ENCODE measurements around the gene DNAJB8.

DNAJB8 gene

GRCh38 chr3:128448491-128448890, 18.2 kb downstream of the DNAJB8 start:
- DNase-seq (ENCODE audit: extremely low read depth in 1 of 2, low read depth in 1 of 2) = no peak

GRCh38 chr3:128447561-128448013, 19.1 kb downstream of the DNAJB8 start:
- DNase-seq (ENCODE audit: extremely low read depth in 1 of 2, low read depth in 1 of 2) = no peak

DNA sequence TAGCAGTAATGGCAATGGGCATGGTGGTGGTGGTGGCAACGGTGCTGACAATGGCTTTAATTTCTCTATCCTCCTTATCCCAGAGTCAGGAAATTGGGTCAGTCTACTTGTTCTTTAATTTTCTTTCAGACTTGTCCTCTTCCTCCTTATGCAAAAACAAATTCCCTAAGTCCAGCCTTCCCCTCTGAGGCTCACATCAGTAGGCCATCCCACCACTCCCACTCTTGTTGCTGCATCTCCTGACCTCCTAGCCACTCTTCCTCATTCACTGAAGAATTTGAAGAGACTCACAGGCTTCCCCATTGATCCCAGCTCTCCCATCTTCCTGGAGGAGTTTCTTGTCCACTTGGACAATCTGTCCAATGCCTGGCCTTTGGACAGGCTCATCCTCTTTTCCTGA, 19.9 kb downstream of the DNAJB8 start:
- no peak for DNase-seq (ENCODE audit: extremely low read depth in 1 of 2, low read depth in 1 of 2)

- DNase-seq (ENCODE audit: extremely low read depth in 1 of 2, low read depth in 1 of 2) = no peak
Observed at GRCh38 chr3:128445357-128445756, 21.3 kb downstream of the DNAJB8 start.

DNA sequence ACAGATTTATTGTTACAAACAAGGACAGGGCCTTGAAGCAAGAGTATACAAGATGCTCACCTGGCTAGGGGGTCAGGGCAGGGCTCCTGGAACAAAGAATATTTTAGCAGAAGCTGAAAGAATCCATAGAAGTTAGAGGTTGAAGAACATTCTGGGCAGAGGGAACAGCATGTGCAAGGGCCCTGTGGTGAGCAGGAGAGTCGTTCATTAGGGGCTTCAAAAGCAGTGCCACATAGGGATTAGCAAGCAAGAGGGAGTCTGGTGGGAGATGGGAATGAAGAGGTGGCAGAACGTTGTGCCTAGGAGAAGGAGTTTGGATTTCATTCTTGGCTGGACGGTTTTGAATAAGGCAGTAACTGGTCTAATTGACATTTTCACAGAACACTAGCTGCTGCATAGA, 22.9 kb downstream of the DNAJB8 start:
- no peak for DNase-seq (ENCODE audit: extremely low read depth in 1 of 2, low read depth in 1 of 2)

DNA sequence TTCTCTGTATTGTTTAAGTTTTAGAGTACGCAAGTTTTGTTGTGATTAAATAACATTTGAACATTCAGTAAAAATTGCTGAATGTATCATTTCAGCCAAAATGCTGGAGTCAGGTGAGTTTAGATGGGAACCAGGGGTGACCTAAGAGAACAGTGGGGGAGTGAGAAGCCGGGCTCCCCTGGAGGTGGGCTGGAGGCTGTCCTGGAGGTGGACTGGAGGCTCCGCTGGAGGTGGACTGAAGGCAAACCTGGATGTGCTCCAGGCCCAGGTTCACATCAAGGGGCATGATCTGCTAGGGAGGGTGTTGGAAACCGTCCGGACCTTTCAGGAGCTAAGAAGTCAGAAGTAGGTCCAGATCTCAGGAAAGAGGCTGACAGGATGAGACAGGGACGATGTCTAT, 23.7 kb downstream of the DNAJB8 start:
- no peak for DNase-seq (ENCODE audit: extremely low read depth in 1 of 2, low read depth in 1 of 2)

DNA sequence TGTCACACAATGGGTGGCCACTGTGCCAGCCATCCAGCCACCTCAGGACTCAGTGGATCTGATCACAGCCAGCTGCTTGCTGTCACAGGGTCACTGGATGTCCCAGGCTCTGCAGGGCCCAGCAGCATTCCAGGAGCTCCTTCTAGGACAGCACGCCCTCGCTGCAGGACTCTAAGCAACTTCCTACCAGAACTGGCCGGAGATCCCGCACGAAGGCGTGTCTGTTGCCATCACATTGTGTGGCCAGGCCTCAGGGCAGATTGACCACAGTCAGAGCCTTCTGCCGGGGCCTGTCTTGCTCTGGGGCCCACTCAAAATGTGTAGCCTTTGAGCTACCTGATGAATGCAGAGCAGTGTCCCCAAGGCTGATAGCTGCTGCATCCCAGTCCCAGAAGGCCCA, 24.6 kb downstream of the DNAJB8 start:
- no peak for DNase-seq (ENCODE audit: extremely low read depth in 1 of 2, low read depth in 1 of 2)

- no peak for DNase-seq (ENCODE audit: extremely low read depth in 1 of 2, low read depth in 1 of 2)
Observed at GRCh38 chr3:128439226-128439625, 27.5 kb downstream of the DNAJB8 start.

GRCh38 chr3:128438488-128439072, 28.1 kb downstream of the DNAJB8 start:
- DNase-seq (ENCODE audit: extremely low read depth in 1 of 2, low read depth in 1 of 2) = no peak

GRCh38 chr3:128436214-128436613, 30.5 kb downstream of the DNAJB8 start:
- no peak for DNase-seq (ENCODE audit: extremely low read depth in 1 of 2, low read depth in 1 of 2)

DNA sequence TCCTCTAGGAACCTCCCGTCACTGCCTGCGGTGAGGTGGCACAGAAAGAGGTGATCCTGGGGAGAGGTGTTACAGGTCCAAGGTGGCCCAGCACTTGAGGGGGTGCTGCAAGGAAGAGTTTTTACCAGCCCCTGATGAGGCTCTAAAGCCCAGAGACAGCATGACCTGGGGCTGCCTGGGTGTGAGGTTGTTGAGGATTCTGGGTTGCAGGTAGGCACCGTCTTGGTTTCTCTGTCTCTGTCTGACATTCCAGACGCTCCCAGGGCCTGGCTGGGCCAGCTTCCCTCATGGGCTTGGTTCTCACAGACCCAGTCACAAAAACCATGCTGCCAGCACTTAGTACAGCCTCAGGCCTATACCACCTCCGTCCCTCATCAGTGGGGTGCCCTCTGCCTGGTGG, 31.1 kb downstream of the DNAJB8 start:
- DNase-seq (ENCODE audit: extremely low read depth in 1 of 2, low read depth in 1 of 2) = no peak

DNA sequence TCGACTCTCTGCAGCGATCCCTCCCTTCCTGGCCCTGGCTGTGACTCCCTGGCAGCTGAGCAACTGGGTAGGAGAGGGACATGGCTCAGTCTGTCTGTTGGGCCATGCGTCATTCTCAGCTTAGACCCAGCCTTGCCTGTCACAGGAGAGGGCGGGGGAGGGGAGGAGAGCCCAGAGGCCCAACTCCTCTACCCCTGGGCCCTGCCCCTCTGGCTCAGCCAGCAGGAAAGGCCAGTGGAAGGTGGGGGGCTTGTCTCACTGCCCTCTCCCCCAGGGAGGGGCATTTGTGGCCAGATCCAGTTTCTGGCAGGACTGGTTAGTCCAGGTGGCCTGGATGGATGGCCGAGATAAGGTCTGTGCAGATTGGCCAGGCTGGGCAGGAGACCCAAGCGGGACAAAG, 31.6 kb downstream of the DNAJB8 start:
- no peak for DNase-seq (ENCODE audit: extremely low read depth in 1 of 2, low read depth in 1 of 2)

- no peak for DNase-seq (ENCODE audit: extremely low read depth in 1 of 2, low read depth in 1 of 2)
Observed at GRCh38 chr3:128434524-128434923, 32.2 kb downstream of the DNAJB8 start.

GRCh38 chr3:128433837-128434165, 32.9 kb downstream of the DNAJB8 start:
- DNase-seq (ENCODE audit: extremely low read depth in 1 of 2, low read depth in 1 of 2) = no peak

DNA sequence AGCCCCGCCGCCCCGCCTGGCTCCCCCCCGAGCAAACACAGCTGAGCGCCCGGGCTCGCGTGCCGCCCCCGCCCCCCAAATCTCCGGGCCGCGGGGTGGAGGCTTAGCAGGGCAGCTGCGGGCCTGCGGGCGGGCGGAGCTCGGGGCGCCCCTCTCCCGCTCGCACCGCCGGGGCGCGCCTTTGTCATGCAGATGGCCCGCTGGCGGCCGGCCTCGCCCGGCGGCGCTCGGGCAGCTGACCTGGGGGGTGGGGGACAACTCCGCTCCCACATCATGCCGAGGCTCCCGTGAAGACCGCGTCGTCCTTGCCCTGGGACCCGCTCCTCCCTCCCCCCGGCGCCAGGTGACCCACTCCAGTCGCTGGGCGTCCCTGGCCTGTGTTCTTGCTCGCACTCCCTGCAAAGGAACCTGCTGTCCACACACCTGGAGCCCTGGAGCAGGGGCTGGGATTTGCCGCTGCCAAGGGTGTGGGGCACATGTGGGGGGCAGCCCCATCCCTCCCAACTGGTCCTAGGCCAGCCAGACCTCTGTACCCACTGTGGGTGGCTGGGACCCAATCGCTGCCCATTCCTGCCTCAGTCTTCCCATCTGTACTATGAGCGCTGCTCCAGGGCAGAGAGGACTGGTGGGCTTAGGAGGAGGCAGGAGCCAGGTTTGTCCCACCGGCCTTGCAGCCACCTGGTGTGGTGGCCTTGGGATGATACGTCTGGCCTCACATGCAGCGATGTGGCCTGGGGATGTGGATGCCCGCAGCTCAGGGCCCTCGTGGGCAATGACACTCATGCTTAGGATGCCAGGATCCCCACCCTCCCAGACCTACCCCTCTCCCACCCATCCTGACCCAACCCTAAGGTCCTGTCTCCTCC, 33.5 kb downstream of the DNAJB8 start:
- DNase-seq (ENCODE audit: extremely low read depth in 1 of 2, low read depth in 1 of 2) = no peak

- no peak for DNase-seq (ENCODE audit: extremely low read depth in 1 of 2, low read depth in 1 of 2)
Observed at GRCh38 chr3:128432301-128432970, 34.3 kb downstream of the DNAJB8 start.

DNA sequence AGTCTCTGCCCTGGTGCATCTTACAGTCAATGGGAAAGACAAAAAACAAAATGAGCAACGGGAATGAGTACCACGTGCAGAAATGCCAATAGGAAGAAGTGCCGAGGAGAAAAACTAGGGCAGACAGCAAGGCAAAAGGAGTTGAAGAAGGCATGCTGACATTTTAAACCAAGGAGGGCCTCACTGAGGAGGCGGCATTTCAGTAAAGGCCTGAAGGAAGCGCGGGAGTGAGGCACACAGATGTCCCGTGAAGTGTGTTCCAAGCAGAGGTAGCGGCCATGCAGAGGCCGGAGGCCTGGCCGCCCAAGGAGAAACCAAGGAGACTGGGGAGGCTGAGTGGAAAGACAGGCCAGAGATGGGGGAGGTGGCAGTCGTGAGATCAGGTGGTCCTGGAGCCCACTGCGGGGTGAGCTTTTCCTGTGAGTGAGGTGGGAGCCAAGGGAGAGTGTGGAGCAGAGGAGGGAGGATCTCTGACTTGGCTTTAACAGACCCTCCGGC, 34.8 kb downstream of the DNAJB8 start:
- DNase-seq (ENCODE audit: extremely low read depth in 1 of 2, low read depth in 1 of 2) = no peak

DNA sequence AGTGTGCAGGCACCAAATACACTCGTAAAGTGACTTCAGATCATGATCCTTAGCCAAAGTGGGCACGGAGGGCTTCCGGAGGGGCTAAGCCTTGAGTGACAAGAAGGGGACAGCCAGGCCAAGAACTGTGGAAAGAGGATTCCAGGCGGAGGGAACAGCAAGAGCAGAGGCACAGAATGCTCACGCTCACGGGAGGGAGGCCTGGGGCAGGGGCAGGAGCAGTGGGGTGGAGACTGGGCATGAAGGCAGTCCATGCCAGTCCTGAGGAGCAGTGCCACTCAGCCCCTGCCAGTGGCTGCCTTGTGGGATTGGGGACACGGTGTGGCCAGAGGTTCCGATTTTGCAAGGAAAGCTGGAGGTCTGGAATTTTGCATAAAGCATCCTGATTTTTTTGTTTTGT, 36.0 kb downstream of the DNAJB8 start:
- DNase-seq (ENCODE audit: extremely low read depth in 1 of 2, low read depth in 1 of 2) = no peak

GRCh38 chr3:128430301-128430700, 36.4 kb downstream of the DNAJB8 start:
- DNase-seq (ENCODE audit: extremely low read depth in 1 of 2, low read depth in 1 of 2) = no peak

DNA sequence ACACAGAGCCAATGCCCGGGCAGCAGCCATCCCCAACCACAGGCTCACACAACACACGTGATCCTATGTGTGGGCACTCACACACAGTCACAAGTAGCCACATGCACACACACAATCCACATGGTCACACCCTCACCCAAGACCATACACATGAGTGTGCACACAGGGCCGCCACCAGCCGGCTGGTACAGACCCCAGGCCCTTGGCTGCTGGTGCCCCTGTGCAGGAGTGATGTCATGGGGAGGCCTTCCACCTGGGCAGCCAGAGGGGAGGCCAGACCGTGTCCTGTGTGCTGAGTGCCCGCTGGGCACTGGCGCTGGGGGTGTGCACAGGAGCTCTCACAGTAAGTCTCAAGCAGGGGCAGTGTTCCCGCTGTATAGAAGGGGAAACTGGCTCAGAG, 36.9 kb downstream of the DNAJB8 start:
- DNase-seq (ENCODE audit: extremely low read depth in 1 of 2, low read depth in 1 of 2) = no peak

GRCh38 chr3:128429275-128429674, 37.4 kb downstream of the DNAJB8 start:
- no peak for DNase-seq (ENCODE audit: extremely low read depth in 1 of 2, low read depth in 1 of 2)

Measured in activated CD8-positive, alpha-beta memory T cell treated with anti-CD3 and anti-CD28 coated beads for 1 hour (primary cell).